Cardiac atrium fibroblast (primary cell): ENCODE measurements around the gene IPO9. TPM values are rescaled to one million over a fixed set of nuclear protein-coding genes. Genes with fewer than 3 reads are reported as not detected.

Source experiments
- total RNA-seq: library from RNA; depleted of rRNA; stranded (reverse); fragments of >200 nt; gene quantifications from 2 replicates; pipeline ENCODE4 v1.2.3, GENCODE V29; 2015

Gene IPO9
- 13.3 and 13.9 TPM in 2 replicates for total RNA-seq

GRCh38 chr1:201828820-201829774, at the start of gene IPO9:
Gene IPO9 (plus strand): TSS chr1:201829157. CDS start chr1:201829210, 53 bp downstream.

GRCh38 chr1:201888282-201889089, 59.5 kb downstream of the IPO9 start, which contains the start of gene SHISA4:
Gene SHISA4 (plus strand): TSS chr1:201888898. CDS start chr1:201888995, 97 bp downstream.

Other genes starting within 250 kb of the IPO9 start
- 33.9 and 36.6 TPM in 2 replicates for gene SHISA4, start 59.7 kb downstream of the IPO9 start, total RNA-seq
- gene LMOD1, start 117.4 kb downstream of the IPO9 start, total RNA-seq = 2.3 and 2.5 TPM in 2 replicates
- 48.2 and 60.8 TPM in 2 replicates for gene TIMM17A, start 126.3 kb downstream of the IPO9 start, total RNA-seq
- gene RNPEP, start 153.5 kb downstream of the IPO9 start, total RNA-seq = 52.9 and 70.5 TPM in 2 replicates
- gene ELF3, start 181.4 kb downstream of the IPO9 start, total RNA-seq = not detected in 2 replicates